Measurements from ENCODE around the gene ATP8B3. TPM values are rescaled to one million over a fixed set of nuclear protein-coding genes. Genes with fewer than 3 reads are reported as not detected.

The ATP8B3 gene
- total and polyA plus RNA-seq, 9 of the 15 experiments (the other 6 are each of a cell fraction or from before 2014, with no cell fraction given) = 1.2 to 12.3 (median 3.8) TPM

DNA sequence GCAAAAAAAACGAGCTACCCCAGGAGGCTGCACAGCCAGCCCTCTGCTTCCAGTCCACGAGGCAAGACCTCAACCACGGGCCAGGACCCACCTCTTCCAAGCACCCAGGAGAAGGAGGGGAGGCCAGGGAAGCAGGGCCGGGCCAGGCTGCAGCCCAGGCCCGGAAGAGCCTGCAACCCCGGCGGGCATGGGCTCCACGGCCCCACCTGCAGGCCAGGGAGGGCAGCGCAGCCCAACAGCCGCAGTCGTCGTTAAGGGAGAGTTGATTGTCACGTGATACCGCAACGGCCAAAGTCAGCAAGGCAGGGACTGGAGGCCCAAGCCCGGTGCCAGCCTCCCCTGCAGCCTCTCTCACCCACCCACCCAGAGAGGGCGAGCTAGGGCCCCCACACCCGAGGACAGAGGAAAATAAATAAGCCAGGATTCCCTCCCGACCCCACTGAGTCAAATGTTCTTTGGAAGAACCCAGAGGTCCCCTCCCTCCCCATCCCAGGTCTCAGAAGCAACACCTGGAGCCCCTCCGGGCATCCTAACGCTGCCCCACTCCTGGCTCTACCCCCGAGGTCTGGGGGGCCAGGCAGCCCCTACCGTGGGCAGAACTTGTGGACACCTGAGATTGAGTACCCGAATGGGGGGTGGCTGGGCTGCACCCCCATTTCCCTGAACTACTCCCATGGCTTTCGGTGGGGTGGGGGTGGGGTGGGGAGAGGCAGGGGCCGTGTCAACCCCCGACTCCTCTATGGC, 41.4 kb upstream of the ATP8B3 start (continued):
- TF ChIP-seq, protein P1, sequence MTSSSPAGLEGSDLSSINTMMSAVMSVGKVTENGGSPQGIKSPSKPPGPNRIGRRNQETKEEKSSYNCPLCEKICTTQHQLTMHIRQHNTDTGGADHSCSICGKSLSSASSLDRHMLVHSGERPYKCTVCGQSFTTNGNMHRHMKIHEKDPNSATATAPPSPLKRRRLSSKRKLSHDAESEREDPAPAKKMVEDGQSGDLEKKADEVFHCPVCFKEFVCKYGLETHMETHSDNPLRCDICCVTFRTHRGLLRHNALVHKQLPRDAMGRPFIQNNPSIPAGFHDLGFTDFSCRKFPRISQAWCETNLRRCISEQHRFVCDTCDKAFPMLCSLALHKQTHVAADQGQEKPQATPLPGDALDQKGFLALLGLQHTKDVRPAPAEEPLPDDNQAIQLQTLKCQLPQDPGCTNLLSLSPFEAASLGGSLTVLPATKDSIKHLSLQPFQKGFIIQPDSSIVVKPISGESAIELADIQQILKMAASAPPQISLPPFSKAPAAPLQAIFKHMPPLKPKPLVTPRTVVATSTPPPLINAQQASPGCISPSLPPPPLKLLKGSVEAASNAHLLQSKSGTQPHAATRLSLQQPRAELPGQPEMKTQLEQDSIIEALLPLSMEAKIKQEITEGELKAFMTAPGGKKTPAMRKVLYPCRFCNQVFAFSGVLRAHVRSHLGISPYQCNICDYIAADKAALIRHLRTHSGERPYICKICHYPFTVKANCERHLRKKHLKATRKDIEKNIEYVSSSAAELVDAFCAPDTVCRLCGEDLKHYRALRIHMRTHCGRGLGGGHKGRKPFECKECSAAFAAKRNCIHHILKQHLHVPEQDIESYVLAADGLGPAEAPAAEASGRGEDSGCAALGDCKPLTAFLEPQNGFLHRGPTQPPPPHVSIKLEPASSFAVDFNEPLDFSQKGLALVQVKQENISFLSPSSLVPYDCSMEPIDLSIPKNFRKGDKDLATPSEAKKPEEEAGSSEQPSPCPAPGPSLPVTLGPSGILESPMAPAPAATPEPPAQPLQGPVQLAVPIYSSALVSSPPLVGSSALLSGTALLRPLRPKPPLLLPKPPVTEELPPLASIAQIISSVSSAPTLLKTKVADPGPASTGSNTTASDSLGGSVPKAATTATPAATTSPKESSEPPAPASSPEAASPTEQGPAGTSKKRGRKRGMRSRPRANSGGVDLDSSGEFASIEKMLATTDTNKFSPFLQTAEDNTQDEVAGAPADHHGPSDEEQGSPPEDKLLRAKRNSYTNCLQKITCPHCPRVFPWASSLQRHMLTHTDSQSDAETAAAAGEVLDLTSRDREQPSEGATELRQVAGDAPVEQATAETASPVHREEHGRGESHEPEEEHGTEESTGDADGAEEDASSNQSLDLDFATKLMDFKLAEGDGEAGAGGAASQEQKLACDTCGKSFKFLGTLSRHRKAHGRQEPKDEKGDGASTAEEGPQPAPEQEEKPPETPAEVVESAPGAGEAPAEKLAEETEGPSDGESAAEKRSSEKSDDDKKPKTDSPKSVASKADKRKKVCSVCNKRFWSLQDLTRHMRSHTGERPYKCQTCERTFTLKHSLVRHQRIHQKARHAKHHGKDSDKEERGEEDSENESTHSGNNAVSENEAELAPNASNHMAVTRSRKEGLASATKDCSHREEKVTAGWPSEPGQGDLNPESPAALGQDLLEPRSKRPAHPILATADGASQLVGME (CRISPR knock-in tag; IDR thresholded peaks at IDR 0.05) = 0 out of 2 replicates have a peak, but pooled peaks have one; percentile 76
- TF ChIP-seq, protein P2, sequence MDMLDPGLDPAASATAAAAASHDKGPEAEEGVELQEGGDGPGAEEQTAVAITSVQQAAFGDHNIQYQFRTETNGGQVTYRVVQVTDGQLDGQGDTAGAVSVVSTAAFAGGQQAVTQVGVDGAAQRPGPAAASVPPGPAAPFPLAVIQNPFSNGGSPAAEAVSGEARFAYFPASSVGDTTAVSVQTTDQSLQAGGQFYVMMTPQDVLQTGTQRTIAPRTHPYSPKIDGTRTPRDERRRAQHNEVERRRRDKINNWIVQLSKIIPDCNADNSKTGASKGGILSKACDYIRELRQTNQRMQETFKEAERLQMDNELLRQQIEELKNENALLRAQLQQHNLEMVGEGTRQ (CRISPR knock-in tag; IDR thresholded peaks at IDR 0.05) = peak; percentile 92
- peak; percentile 77 for TF ChIP-seq L3MBTL2 (IDR thresholded peaks at IDR 0.05)
- TF ChIP-seq NR2C2 (CRISPR knock-in tag; IDR thresholded peaks at IDR 0.05) = no peak
- TF ChIP-seq NR2C2 (tag; IDR thresholded peaks at IDR 0.05) = no peak
- no peak for TF ChIP-seq CBFA2T3 (IDR thresholded peaks at IDR 0.05)
- no peak for TF ChIP-seq HOXB6 (CRISPR knock-in tag; IDR thresholded peaks at IDR 0.05; ENCODE audit: borderline replicate concordance)
- peak; percentile 85 for TF ChIP-seq RB1 (IDR thresholded peaks at IDR 0.05; ENCODE audit: low read depth)
- no peak for TF ChIP-seq SMARCC2 (IDR thresholded peaks at IDR 0.05; ENCODE audit: low read depth)
- TF ChIP-seq TCF7L2 (IDR thresholded peaks at IDR 0.05; ENCODE audit: low read depth, low read length) = no peak
- TF ChIP-seq MXI1 (IDR thresholded peaks at IDR 0.05; ENCODE audit: low read depth, low read length) = no peak
- TF ChIP-seq, protein P3, sequence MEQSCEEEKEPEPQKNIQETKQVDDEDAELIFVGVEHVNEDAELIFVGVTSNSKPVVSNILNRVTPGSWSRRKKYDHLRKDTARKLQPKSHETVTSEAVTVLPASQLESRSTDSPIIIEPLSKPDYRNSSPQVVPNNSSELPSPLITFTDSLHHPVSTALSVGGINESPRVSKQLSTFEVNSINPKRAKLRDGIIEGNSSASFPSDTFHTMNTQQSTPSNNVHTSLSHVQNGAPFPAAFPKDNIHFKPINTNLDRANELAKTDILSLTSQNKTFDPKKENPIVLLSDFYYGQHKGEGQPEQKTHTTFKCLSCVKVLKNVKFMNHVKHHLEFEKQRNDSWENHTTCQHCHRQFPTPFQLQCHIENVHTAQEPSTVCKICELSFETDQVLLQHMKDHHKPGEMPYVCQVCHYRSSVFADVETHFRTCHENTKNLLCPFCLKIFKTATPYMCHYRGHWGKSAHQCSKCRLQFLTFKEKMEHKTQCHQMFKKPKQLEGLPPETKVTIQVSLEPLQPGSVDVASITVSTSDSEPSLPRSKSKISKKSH (CRISPR knock-in tag; IDR thresholded peaks at IDR 0.05) = no peak
- TF ChIP-seq KAT7 (CRISPR knock-in tag; IDR thresholded peaks at IDR 0.05; ENCODE audit: borderline replicate concordance) = peak; percentile 47; the same call in 1 of the 2 replicates
- TF ChIP-seq RBM39 (optimal IDR thresholded peaks at IDR 0.05; ENCODE audit: low read depth, low read length) = no peak
- no peak for TF ChIP-seq ZNF57 (CRISPR knock-in tag; IDR thresholded peaks at IDR 0.05)
- TF ChIP-seq MYC (IDR thresholded peaks at IDR 0.05; ENCODE audit: low read depth, low read length) = peak; percentile 74
- no peak for TF ChIP-seq MYC (CRISPR knock-in tag; IDR thresholded peaks at IDR 0.05; ENCODE audit: borderline replicate concordance, low read depth)
- TF ChIP-seq, protein P4, sequence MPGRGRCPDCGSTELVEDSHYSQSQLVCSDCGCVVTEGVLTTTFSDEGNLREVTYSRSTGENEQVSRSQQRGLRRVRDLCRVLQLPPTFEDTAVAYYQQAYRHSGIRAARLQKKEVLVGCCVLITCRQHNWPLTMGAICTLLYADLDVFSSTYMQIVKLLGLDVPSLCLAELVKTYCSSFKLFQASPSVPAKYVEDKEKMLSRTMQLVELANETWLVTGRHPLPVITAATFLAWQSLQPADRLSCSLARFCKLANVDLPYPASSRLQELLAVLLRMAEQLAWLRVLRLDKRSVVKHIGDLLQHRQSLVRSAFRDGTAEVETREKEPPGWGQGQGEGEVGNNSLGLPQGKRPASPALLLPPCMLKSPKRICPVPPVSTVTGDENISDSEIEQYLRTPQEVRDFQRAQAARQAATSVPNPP (IDR thresholded peaks at IDR 0.05; ENCODE audit: borderline replicate concordance, insufficient read depth, insufficient read length) = no peak
- no peak for TF ChIP-seq ZNF12 (CRISPR knock-in tag; IDR thresholded peaks at IDR 0.05)
- TF ChIP-seq CBX3 (IDR thresholded peaks at IDR 0.05; ENCODE audit: borderline replicate concordance in 1 of 2, low read length in 2 of 2) = peak in 1 of 2 experiments; percentile 71; a peak in 1 of 3 replicates
